GM08714 (cell line): ENCODE data around the gene EFNB1.

Experiments
- H3K4me3 ChIP-seq: fragments of 200-500 bp; sonication (Bioruptor generic); 2 replicates; pipeline ENCODE4 v1.5.1; 2014; ENCODE audit warnings: mild to moderate bottlenecking, low read length, inconsistent platforms
- ZNF274 ChIP-seq: IDR thresholded peaks from 2 replicates; pipeline ENCODE4 v1.6.1; 2012; ENCODE audit warnings: mild to moderate bottlenecking, low read depth, low read length

Gene EFNB1

DNA sequence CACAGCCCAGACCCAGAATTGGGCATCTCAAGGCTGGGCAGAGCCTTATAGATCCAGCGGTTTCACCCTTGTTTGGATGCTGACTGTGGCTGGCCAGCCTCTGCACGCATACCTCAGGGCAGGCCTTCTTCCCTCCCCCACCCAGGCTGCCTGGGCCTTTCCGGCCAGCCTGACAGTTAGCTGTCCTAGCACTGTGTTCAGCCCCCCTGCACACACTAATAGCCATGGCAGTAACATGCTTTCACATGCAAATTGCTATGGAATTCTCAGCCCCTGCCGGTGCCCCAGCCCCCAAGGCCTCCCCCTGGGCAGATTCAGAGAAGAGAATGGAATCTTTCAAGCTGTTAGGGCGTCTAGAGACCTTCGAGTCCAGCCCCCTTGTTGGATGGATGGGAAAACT lies 17.7 kb downstream of the EFNB1 start:
- H3K4me3 ChIP-seq: no peak overlapping the region
- no peak for TF ChIP-seq ZNF274

- TF ChIP-seq ZNF274: no peak
- H3K4me3 ChIP-seq: no peak overlapping the region
These were observed 18.4 kb downstream of the EFNB1 start for GRCh38 chrX:68847172-68847571.

GRCh38 chrX:68848189-68848940 lies 19.5 kb downstream of the EFNB1 start:
- no peak for TF ChIP-seq ZNF274
- no peak overlapping the region for H3K4me3 ChIP-seq

DNA sequence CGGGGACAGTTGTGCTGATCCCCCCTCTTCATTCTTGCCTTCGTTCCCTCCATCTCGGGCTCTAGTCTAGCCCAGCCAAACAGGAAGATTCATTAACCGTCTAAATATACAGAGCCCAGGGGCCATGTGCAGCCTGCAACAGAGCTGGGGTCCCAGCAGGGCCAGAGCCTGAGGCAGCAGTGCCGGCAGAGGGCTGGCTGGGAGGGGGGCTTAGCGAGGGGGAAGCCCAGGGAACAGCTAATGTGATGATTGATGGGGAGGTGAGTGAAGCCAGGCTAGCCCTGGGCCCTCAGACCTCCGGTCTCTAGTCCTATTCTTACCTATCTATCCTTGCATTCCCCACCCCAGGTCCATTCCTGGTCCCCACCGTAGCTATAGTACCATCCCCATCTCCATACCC lies 22.3 kb downstream of the EFNB1 start:
- TF ChIP-seq ZNF274: no peak
- H3K4me3 ChIP-seq: no peak overlapping the region

- no peak overlapping the region for H3K4me3 ChIP-seq
- no peak for TF ChIP-seq ZNF274
These were observed 23.2 kb downstream of the EFNB1 start for GRCh38 chrX:68852046-68852445.

DNA sequence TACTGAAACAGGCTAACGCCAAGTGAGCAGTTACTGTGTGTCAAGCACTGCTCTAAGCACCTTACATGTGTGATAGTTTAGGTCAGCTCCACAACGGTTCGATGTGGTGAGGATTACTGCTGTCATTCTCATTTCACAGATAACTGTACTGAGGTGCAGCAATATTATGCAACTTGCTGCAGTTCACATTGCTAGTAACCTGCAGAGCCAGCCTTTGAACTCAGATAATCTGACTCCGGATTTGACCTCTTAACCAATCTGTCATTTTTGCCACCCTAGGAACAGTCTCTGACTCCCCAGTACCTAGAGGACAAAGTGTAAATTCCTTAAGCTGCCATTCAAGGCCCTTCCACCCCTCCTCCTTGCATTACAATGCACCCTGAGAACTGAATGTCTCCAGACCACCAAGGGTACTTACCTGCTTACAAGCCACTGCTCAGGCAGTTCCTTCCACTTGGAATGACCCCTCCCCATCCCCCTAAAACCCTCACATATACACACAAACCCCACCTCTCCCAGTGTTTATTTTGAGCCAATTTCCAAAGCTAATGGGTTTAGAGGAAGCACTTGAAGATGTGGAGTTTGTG lies 24.9 kb downstream of the EFNB1 start:
- TF ChIP-seq ZNF274: no peak
- no peak overlapping the region for H3K4me3 ChIP-seq

DNA sequence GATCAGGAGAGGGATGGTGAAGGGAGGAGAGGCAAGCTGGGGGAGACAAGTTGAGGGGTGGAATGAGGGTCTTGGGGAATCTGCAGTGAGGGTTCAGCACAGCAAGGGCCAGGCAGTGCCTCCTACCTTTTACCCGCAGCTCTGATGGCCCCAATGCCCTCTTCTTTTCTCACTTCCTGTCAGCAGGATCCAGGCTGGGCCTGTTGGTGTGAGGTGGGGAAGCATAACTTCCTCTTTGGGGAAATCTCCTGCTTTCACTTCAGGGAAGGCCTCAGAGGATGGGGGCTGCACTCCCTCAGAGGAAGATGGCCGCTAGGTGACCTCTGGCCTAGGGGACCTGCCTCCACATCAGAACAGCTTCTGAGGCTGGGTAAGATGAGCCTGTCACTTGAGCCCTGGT lies 36.5 kb downstream of the EFNB1 start:
- no peak for TF ChIP-seq ZNF274
- H3K4me3 ChIP-seq: no peak overlapping the region

DNA sequence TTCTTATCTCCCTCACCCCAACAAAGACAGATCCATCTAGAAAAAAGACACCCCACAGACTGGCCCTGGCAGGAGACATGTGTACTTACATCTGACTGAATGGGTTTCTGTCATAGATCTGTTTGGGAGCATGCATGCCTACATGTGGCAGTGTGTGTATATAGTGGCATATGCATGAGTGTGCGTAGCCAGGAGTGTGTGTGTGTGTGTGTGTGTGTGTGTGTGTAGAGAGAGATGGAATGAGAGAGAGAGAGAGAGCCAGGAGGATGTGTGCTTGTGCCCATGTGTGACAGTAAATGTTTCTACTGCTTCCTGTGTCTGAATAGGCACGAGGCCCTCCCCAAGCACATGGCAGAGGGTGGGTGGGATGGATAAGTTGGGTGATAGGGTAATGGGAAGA lies 37.1 kb downstream of the EFNB1 start:
- H3K4me3 ChIP-seq: no peak overlapping the region
- no peak for TF ChIP-seq ZNF274

DNA sequence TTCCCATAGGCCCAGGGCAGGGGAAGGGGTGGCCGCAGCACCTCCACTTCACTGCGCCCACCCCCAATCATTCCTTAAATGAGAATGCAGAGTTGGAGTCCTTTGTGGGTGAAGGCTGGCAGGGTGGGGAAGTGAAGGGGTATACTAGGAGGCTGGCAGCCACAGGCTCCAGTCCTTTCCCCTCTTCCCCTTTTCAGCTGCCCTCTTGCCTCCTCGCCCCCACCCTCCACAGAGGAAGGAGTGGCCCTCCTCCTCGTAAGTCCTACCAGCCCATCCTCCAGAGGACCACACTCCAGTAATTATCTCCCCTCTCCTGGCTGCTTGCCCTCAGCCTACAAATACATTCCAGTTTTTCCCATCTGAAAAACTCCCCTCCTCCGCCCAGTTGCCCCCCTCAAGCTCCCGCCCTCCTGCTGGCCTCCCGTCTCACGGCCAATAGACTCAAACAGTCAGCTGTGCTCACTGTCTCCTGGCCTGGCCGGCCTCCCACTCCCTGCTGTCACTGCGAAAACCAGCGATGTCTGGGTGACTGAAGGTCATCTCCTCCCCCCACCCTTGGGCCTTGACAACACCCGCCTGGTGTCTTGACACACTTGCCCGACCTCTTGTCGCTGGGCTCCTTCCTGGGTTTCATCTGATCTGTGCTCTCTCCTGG lies 38.8 kb downstream of the EFNB1 start:
- TF ChIP-seq ZNF274: no peak
- H3K4me3 ChIP-seq: no peak overlapping the region

DNA sequence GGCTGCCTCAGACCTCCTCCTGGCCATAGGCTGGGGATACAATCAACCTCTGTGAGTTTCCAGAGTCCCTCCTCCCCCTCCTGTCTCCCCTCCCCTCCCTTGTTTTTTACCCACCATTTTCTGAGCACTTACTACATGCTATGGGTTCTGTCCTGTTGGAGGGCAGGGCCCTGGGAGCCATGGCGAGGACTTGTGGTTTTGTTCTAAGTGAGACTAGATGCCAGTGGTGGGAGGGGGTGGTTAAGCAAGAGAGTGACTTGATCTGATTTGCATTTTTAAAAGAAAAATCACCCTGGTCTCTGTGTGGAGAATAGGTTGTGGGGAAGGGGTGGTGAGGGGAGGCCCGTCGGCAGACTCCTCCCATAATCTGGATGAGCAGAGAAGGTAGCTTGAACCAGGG lies 39.5 kb downstream of the EFNB1 start:
- no peak for TF ChIP-seq ZNF274
- no peak overlapping the region for H3K4me3 ChIP-seq

DNA sequence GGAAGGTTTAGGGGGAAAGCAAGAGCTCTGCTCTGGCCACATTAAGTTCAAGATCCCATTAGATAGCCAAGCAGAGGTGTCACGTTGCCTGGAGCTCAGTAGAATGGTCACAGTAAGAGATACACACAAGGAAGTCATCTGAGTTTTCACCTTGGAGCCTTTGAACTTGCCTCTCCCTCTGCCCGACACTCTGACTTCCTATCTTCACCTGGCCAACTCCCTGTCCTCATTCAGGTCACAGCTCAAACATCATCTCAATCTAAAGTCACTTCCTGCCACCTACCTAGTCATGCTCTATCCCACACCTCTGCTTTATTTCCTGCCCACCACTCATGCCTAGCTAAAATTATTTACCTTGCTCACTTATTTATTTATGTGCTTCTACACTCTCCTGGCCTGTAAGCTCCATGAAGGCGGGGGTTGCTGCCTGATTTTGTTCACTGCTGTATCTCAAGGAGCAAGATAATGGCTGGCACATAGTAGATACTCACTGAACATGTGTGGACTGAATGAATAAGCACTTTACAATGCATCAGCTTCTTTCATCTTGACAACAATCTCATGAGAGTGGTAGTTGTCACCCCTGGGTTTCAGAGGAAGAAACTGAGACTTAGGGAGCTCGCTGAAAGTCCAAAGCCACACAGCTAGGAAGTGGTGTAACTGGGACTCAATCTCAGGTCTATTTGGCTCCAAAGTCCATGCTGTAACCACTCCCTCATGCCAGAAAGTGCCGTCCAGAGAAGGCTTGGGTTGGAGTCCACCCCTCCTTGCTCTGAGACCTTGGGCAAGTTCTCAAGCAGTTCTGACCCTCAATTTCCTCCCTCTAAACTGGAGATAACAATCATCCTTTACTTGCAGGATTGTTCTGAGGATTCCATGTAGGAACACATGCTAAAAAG lies 40.3 kb downstream of the EFNB1 start:
- TF ChIP-seq ZNF274: no peak
- no peak overlapping the region for H3K4me3 ChIP-seq

DNA sequence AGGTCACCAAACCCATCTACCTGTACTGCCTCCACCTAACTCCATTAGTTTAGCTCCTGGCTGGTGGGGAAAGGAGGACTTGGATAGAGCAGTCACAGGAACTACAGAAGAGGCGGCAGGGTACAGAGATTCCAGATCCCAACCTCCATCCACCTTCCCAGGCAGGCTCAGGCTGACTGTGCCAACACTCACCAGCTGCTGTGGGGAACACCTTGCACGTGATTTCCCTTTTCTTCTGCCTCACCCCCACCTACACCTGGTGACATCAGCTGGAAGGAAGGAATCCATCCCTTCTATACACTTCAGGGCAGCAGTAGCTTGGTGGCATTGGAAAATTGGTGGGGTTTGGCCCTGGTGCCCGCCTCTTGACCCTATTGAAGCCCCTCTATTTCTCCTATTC lies 41.5 kb downstream of the EFNB1 start:
- H3K4me3 ChIP-seq: no peak overlapping the region
- TF ChIP-seq ZNF274: no peak

DNA sequence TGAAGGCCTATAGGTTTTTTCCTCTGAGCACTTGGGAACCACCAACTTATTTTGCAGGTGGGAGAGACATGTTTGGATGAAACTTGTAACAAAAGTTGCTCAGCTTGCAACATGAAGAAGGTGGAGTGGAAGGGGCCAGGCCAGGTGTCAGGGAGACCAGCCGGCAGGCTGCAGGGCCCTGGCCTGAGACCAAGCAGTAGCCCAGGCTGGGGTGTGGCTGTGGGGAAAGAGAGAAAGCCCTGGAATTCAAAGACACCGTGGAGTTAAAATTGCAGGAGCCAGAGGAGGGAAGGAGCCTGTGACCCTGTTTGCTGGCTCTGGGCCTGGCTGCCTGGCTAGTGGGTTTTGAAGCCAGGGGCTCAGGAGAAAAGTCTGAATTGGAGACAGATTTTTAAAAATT lies 43.4 kb downstream of the EFNB1 start:
- no peak for TF ChIP-seq ZNF274

DNA sequence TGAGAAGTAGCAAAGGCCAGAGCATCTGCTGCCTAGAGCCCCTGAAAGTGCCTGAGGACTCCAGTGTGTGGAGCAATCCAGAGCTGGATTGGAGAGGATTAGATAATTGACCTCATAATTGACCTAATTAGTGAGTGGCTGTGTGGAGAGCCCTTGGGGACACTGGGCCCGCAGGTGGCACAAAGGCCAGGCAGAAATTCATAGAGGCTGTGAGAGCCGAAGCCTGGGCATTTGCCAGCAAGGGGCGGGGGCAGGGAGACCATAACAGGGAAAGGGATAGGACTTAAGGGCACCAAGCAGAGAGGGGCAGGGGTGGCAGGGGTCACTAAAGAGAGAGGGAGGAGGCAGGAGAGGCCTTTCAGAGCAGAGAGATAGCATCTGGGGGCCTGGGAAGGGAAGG lies 45.3 kb downstream of the EFNB1 start:
- no peak for TF ChIP-seq ZNF274
- H3K4me3 ChIP-seq: no peak overlapping the region

More for the DNA sequence above, 43.4 kb downstream of the EFNB1 start:
- H3K4me3 ChIP-seq: no peak overlapping the region
